SK-N-MC (cell line): Measurements from ENCODE around the gene LACRT.

Source experiments
- EZH2 ChIP-seq: fragments of 200-600 bp; sonication (generic); IDR thresholded peaks from one replicate; pipeline ENCODE4 v1.6.1; 2017; ENCODE audit warnings: antibody characterized with exemption
- POLR2AphosphoS5 ChIP-seq: IDR thresholded peaks from 2 replicates; pipeline ENCODE4 v1.6.1; 2012; ENCODE audit warnings: mild to moderate bottlenecking, low read depth, low read length, borderline replicate concordance

- no peak for TF ChIP-seq EZH2
- no peak for TF ChIP-seq POLR2AphosphoS5
Observed at GRCh38 chr12:54627304-54627703, 7.4 kb downstream of the LACRT start.
